DND-41 (cell line): ENCODE results near the gene DIAPH2.

Experiments
- ATAC-seq: fragments of 200-7000 bp; cut with Tn5 transposase; 3 replicates; pipeline ENCODE4 v1.9.1; 2021; ENCODE audit warnings: low read depth; ENCODE audit not compliant: insufficient read depth
- DNase-seq: peaks from one replicate; pipeline ENCODE4 v3.0.0-alpha.2; 2020
- H2AFZ ChIP-seq: 2 replicates; pipeline ENCODE4 v1.6.0; 2012; ENCODE audit warnings: low read depth, low read length
- H3K27ac ChIP-seq: 2 replicates; pipeline ENCODE4 v1.5.1; 2012; ENCODE audit warnings: low read length, inconsistent platforms
- H3K27me3 ChIP-seq: fragments of 200-600 bp; sonication (generic); 2 replicates; pipeline ENCODE4 v1.6.0; 2012; ENCODE audit warnings: low read length, mild to moderate bottlenecking, inconsistent platforms; ENCODE audit not compliant: insufficient read depth, poor library complexity
- H3K36me3 ChIP-seq: 2 replicates; pipeline ENCODE4 v1.5.1; 2012; ENCODE audit warnings: low read length, inconsistent platforms; ENCODE audit not compliant: insufficient read depth
- H3K4me1 ChIP-seq: 2 replicates; pipeline ENCODE4 v1.5.1; 2012; ENCODE audit warnings: mild to moderate bottlenecking, low read length; ENCODE audit not compliant: insufficient read depth
- H3K4me2 ChIP-seq: 2 replicates; pipeline ENCODE4 v1.6.0; 2012; ENCODE audit warnings: mild to moderate bottlenecking, moderate library complexity, low read length, inconsistent platforms; ENCODE audit not compliant: insufficient read depth
- H3K4me3 ChIP-seq, 2 experiments: fragments of 200-600 bp in 1 of 2; shearing (Covaris generic) in 1 of 2; 2 replicates each; pipeline ENCODE4 v1.5.1; 2012 to 2016; ENCODE audit warnings: inconsistent platforms in 2 of 2, low read length in 2 of 2, mild to moderate bottlenecking in 2 of 2, low read depth in 1 of 2, moderate library complexity in 1 of 2
- H3K79me2 ChIP-seq: 2 replicates; pipeline ENCODE4 v1.6.0; 2012; ENCODE audit warnings: low read length, inconsistent platforms; ENCODE audit not compliant: insufficient read depth
- H3K9ac ChIP-seq: 2 replicates; pipeline ENCODE4 v1.6.0; 2012; ENCODE audit warnings: low read depth, mild to moderate bottlenecking, inconsistent platforms, low read length, moderate library complexity
- H3K9me3 ChIP-seq: 2 replicates; pipeline ENCODE4 v1.5.1; 2012; ENCODE audit warnings: low read length, moderate library complexity, mild to moderate bottlenecking, inconsistent platforms; ENCODE audit not compliant: insufficient read depth, severe bottlenecking
- H4K20me1 ChIP-seq: 2 replicates; pipeline ENCODE4 v1.6.0; 2012; ENCODE audit warnings: low read length; ENCODE audit not compliant: insufficient read depth
- EZH2 ChIP-seq: IDR thresholded peaks from 3 replicates; pipeline ENCODE4 v1.6.1; 2012; ENCODE audit warnings: borderline replicate concordance, low read depth, mild to moderate bottlenecking, moderate library complexity, low read length, inconsistent platforms; ENCODE audit not compliant: severe bottlenecking
- TF ChIP-seq, protein P1 (sequence below): IDR thresholded peaks from 2 replicates; pipeline ENCODE4 v1.5.1; 2012; ENCODE audit warnings: borderline replicate concordance, low read length, moderate library complexity, mild to moderate bottlenecking; ENCODE audit not compliant: poor library complexity, severe bottlenecking; ENCODE audit errors: extremely low read depth

DIAPH2 gene

DNA sequence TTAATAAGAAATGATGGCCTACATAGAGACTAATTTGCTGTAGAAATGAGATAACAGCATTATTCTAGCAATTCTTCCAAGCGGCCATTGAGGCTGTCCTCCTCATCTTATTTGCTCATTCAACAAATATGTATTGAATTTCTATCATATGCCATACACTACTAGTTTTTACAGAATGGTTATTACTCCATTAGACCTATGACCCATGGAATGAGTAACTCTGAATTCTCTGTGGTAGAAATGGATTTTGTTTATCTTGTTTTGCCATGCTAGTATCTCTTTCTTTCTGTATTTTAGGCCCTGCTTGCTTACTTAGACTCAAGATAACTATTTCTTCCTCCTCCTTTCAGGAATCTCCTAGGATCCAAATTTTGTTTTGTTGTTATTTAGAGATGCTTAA is 302.6 kb downstream of the DIAPH2 start:
- no peak for DNase-seq
- Histone ChIP-seq H3K9me3 (no peaks in the 10 kb centered on the region), H3K79me2 (no peaks in the 10 kb centered on the region), H3K27me3 (no peaks in the 10 kb centered on the region), H3K9ac (no peak overlapping the region), H3K27ac (no peak overlapping the region), H3K4me1 (no peaks in the 10 kb centered on the region), H3K4me2 (no peak overlapping the region), H3K36me3 (no peaks in the 10 kb centered on the region), H3K4me3 (no peak overlapping the region), H4K20me1 (no peaks in the 10 kb centered on the region), H2AFZ (no peak overlapping the region)
- TF ChIP-seq, protein P1, sequence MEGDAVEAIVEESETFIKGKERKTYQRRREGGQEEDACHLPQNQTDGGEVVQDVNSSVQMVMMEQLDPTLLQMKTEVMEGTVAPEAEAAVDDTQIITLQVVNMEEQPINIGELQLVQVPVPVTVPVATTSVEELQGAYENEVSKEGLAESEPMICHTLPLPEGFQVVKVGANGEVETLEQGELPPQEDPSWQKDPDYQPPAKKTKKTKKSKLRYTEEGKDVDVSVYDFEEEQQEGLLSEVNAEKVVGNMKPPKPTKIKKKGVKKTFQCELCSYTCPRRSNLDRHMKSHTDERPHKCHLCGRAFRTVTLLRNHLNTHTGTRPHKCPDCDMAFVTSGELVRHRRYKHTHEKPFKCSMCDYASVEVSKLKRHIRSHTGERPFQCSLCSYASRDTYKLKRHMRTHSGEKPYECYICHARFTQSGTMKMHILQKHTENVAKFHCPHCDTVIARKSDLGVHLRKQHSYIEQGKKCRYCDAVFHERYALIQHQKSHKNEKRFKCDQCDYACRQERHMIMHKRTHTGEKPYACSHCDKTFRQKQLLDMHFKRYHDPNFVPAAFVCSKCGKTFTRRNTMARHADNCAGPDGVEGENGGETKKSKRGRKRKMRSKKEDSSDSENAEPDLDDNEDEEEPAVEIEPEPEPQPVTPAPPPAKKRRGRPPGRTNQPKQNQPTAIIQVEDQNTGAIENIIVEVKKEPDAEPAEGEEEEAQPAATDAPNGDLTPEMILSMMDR: no peak
- no peak for ATAC-seq

DNA sequence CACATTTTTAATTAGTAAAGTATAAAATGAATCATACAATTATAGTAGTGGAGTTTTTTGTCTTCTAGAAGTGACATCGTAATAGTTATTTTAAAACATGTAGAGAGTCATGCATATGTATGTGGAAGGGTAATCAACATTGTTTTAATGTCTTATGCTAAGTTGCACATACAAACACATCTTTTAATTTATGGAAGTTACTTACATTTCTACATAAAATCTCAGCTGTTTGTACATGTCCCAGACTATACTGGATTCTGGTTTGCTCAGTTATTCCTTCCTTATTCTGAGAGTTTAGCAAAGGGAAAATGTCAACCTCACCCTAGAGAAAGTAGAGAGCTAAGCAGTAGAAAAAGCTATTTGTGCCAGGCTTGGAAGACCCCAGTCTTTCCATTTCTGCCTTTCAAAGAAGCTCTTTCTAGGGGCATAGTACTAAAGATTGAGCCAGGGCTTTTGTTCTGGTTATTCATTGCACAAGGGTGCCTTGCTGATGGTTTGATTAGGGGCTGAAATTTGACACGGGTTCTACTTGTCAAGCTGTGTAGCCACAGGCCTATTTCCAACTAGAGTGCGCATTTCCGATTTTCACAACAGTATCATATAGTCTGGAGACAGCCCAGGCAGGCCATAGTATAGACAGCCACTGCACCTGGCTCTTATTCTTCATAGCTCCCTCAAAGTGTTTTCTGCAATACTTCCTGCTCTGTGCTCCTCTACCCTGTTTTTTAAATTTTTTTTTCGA is 305.4 kb downstream of the DIAPH2 start:
- Histone ChIP-seq H3K27me3 (no peaks in the 10 kb centered on the region), H3K4me1 (no peaks in the 10 kb centered on the region), H3K4me2 (no peak overlapping the region), H3K79me2 (no peaks in the 10 kb centered on the region), H3K36me3 (no peaks in the 10 kb centered on the region), H2AFZ (no peak overlapping the region), H4K20me1 (no peaks in the 10 kb centered on the region), H3K27ac (no peak overlapping the region), H3K4me3 (no peak overlapping the region), H3K9me3 (no peaks in the 10 kb centered on the region), H3K9ac (no peak overlapping the region)
- ATAC-seq: no peak
- no peak for TF ChIP-seq EZH2
- TF ChIP-seq, protein P1: no peak
- no peak for DNase-seq

DNA sequence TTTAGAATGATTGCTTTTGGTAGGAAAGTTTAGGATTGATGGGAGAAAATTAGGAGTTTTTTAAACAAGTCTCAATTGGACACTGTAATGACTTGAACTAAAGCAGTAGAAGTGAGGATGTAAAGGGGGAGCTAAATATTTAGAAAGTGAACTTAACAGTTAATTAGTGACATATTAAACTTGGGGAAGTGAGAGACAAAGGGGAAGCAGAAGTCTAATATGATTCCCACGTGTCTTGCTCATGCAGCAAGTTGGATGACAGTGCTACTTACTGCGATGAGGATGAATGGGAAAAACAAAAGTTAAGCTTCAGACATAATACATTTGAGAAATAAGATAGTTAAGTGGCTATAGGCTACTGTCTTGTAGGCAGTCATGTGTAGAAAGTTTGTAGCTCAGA is 309.5 kb downstream of the DIAPH2 start:
- no peaks in the 10 kb centered on the region for H3K4me1 ChIP-seq
- no peak overlapping the region for H3K9ac ChIP-seq
- H3K79me2 ChIP-seq: no peaks in the 10 kb centered on the region
- H2AFZ ChIP-seq: no peak overlapping the region
- H3K4me3 ChIP-seq: no peak overlapping the region
- no peak overlapping the region for H3K27ac ChIP-seq
- no peaks in the 10 kb centered on the region for H4K20me1 ChIP-seq
- no peaks in the 10 kb centered on the region for H3K36me3 ChIP-seq
- TF ChIP-seq, protein P1: no peak
- TF ChIP-seq EZH2: no peak
- DNase-seq (no peak), ATAC-seq (no peak)
- no peaks in the 10 kb centered on the region for H3K27me3 ChIP-seq
- H3K4me2 ChIP-seq: no peak overlapping the region
- H3K9me3 ChIP-seq: no peaks in the 10 kb centered on the region
